ENCODE measurements around the gene AFF3.

Gene AFF3

GRCh38 chr2:100148883-100149282 is 6.5 kb upstream of the AFF3 start:
- no peak for DNase-seq (ENCODE audit: low read depth)
- TF ChIP-seq, protein P1, sequence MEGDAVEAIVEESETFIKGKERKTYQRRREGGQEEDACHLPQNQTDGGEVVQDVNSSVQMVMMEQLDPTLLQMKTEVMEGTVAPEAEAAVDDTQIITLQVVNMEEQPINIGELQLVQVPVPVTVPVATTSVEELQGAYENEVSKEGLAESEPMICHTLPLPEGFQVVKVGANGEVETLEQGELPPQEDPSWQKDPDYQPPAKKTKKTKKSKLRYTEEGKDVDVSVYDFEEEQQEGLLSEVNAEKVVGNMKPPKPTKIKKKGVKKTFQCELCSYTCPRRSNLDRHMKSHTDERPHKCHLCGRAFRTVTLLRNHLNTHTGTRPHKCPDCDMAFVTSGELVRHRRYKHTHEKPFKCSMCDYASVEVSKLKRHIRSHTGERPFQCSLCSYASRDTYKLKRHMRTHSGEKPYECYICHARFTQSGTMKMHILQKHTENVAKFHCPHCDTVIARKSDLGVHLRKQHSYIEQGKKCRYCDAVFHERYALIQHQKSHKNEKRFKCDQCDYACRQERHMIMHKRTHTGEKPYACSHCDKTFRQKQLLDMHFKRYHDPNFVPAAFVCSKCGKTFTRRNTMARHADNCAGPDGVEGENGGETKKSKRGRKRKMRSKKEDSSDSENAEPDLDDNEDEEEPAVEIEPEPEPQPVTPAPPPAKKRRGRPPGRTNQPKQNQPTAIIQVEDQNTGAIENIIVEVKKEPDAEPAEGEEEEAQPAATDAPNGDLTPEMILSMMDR (IDR thresholded peaks at IDR 0.05; ENCODE audit: control insufficient read depth, extremely low read depth, insufficient read depth): no peak
- H3K4me3 ChIP-seq (ENCODE audit: low read depth, low read length): no peak overlapping the region

DNA sequence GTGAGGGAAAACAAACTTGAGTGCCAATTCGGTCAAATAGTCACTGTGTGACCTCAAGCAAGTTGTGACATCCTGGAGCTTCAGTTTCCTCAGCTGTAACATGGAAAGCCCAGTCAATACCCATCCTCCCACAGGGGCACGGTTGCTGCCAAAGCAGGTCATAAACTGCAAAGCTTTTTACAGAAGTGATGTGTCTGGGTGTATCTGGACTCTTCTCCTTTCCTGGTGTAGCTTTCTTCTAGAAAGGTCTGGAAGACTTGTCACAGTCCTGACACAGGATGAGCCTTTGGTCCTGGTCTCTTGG is 4.2 kb upstream of the AFF3 start:
- no peak for DNase-seq (ENCODE audit: low read depth)
- TF ChIP-seq, protein P1 (IDR thresholded peaks at IDR 0.05; ENCODE audit: control insufficient read depth, extremely low read depth, insufficient read depth): no peak
- no peak overlapping the region for H3K4me3 ChIP-seq (ENCODE audit: low read depth, low read length)

DNA sequence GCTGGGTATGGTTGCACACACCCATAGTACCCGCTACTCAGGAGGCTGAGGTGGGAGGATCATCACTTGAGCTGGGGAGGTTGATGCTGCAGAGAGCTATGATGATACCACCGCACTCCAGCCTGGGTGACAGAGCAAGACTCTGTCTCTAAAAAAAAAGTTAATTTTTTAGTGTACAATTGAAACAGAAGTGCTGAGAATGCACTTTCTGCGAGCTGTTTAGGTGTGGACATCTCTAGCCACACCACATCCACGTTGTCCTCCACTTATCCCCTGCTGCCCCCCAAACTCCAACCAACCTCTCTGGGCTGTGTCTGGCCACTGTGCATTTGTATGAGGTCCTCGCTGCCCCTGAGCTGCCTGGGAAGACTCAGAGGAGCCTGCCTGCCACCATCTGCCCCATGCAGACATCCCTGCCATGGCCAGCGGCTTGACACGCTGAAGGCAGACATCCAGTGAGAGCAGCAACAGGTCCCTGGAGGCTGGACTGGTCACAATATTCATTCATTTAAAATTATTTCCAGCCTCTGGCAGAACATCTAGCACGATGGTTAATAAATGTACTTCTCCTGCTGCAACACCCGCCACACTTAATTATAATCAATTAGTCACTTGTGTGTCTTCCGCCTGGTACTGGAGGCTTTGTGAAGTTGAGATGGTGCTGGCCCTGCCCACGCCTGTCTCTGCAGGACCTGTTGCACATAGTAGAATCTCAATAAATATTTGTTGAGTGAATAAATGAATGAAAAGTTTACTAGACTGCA is 3.7 kb upstream of the AFF3 start:
- TF ChIP-seq, protein P1 (IDR thresholded peaks at IDR 0.05; ENCODE audit: control insufficient read depth, extremely low read depth, insufficient read depth): no peak
- no peak for DNase-seq (ENCODE audit: low read depth)

GRCh38 chr2:100143286-100143685 is 896 bp upstream of the AFF3 start:
- no peak overlapping the region for H3K4me3 ChIP-seq (ENCODE audit: low read depth, low read length)
- TF ChIP-seq, protein P1 (IDR thresholded peaks at IDR 0.05; ENCODE audit: control insufficient read depth, extremely low read depth, insufficient read depth): no peak
- DNase-seq (ENCODE audit: low read depth): no peak

More for the DNA sequence above, 3.7 kb upstream of the AFF3 start:
- no peak overlapping the region for H3K4me3 ChIP-seq (ENCODE audit: low read depth, low read length)

- no peak for DNase-seq (ENCODE audit: low read depth)
- no peak overlapping the region for H3K4me3 ChIP-seq (ENCODE audit: low read depth, low read length)
- TF ChIP-seq, protein P1 (IDR thresholded peaks at IDR 0.05; ENCODE audit: control insufficient read depth, extremely low read depth, insufficient read depth): no peak
These were observed 484 bp downstream of the AFF3 start for GRCh38 chr2:100141906-100142305.

DNA sequence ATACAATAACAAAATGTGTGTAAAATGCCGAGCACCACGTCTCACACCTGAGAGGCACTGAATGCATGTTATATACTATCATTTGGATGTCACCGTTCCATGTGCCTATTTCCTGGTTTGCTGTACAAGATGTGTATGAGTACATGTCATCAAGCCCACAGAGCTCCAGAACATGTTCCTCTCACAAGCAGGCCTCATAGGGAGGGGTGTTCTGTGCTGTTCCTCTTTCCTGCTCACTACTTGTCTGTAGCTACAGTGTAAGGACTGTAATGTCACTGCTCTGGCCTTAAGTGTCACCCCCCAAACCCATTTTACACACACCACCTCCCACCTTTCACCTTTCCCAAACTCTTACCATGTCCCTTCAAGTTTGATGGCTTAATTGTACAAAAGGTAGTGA is 1.8 kb downstream of the AFF3 start:
- TF ChIP-seq, protein P1 (IDR thresholded peaks at IDR 0.05; ENCODE audit: control insufficient read depth, extremely low read depth, insufficient read depth): no peak
- no peak for DNase-seq (ENCODE audit: low read depth)
- H3K4me3 ChIP-seq (ENCODE audit: low read depth, low read length): no peak overlapping the region

Measured in LNCaP clone FGC (cell line).